SKM-1 treated with dmso at 0.1 percent for 144 hours (cell line): Measurements from ENCODE around the gene TMPRSS11A.
A peak's percentile ranks its signal among the peaks of the same experiment; 100 is the strongest.

ENCODE experiments used
- DNase-seq: peaks from one replicate; lab custom pipeline; 2025; ENCODE audit not compliant: unreplicated experiment; lab: John Stamatoyannopoulos, UW

TMPRSS11A gene

GRCh38 chr4:67912080-67912479, 51.2 kb downstream of the TMPRSS11A start:
- DNase-seq: no peak

- no peak for DNase-seq
Observed at GRCh38 chr4:67911638-67912037, 51.7 kb downstream of the TMPRSS11A start.

GRCh38 chr4:67911141-67911540, 52.2 kb downstream of the TMPRSS11A start:
- DNase-seq: no peak

- DNase-seq: no peak
Observed at GRCh38 chr4:67910585-67910905, 52.7 kb downstream of the TMPRSS11A start.

GRCh38 chr4:67909905-67910584, 53.2 kb downstream of the TMPRSS11A start:
- DNase-seq: peak; percentile 21

GRCh38 chr4:67907650-67908049, 55.6 kb downstream of the TMPRSS11A start:
- DNase-seq: no peak

- no peak for DNase-seq
Observed at GRCh38 chr4:67899096-67899495, 64.2 kb downstream of the TMPRSS11A start.

GRCh38 chr4:67897686-67898085, 65.6 kb downstream of the TMPRSS11A start:
- DNase-seq: no peak

GRCh38 chr4:67896421-67897065, 66.8 kb downstream of the TMPRSS11A start:
- no peak for DNase-seq

GRCh38 chr4:67894659-67895058, 68.6 kb downstream of the TMPRSS11A start:
- no peak for DNase-seq

GRCh38 chr4:67892905-67893304, 70.4 kb downstream of the TMPRSS11A start:
- DNase-seq: no peak

- DNase-seq: no peak
Observed at GRCh38 chr4:67892253-67892652, 71.0 kb downstream of the TMPRSS11A start.

- no peak for DNase-seq
Observed at GRCh38 chr4:67891645-67892044, 71.6 kb downstream of the TMPRSS11A start.

- no peak for DNase-seq
Observed at GRCh38 chr4:67886281-67886680, 77.0 kb downstream of the TMPRSS11A start.

- DNase-seq: no peak
Observed at GRCh38 chr4:67885762-67886161, 77.5 kb downstream of the TMPRSS11A start.

- DNase-seq: no peak
Observed at GRCh38 chr4:67884701-67885100, 78.6 kb downstream of the TMPRSS11A start.

- no peak for DNase-seq
Observed at GRCh38 chr4:67883902-67884301, 79.4 kb downstream of the TMPRSS11A start, which contains the start of gene TMPRSS11D. TMPRSS11D (minus strand) TSS chr4:67884002; CDS start chr4:67883933, 69 bp downstream.

- DNase-seq: peak; percentile 29
Observed at GRCh38 chr4:67883458-67883857, 79.8 kb downstream of the TMPRSS11A start.

- DNase-seq: no peak
Observed at GRCh38 chr4:67880866-67881610, 82.3 kb downstream of the TMPRSS11A start.

- no peak for DNase-seq
Observed at GRCh38 chr4:67879486-67879885, 83.8 kb downstream of the TMPRSS11A start.

GRCh38 chr4:67877086-67877485, 86.2 kb downstream of the TMPRSS11A start:
- DNase-seq: no peak

GRCh38 chr4:67874986-67875385, 88.3 kb downstream of the TMPRSS11A start:
- no peak for DNase-seq
